Measurements from ENCODE around the gene CNOT4. TPM values are rescaled to one million over a fixed set of nuclear protein-coding genes. Genes with fewer than 3 reads are reported as not detected.

CNOT4 gene
- total RNA-seq, 1 donor from 2014 or later, result 33.4 TPM

DNA sequence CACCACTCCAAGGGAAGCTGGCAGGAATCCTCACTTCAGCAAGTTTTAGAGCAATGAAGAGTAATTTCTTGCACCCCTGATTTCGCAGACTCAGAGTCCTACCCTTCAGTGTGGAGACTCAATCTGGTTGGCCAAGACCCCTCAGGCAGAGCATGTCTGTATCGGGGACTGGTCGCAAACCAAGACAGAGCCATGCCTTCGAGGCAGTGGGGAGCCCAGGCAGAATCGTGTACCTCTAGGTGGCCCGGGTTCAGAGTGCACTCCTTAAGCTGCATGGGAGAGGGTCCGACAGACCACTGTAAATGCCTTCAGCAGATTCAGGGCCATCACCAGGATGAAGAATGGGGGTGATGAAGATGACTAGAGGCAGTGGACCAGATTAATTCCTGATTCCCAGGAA is 181.4 kb downstream of the CNOT4 start:
- Mint-ChIP-seq H3K4me3 (no peak overlapping the region), H3K27me3 (ENCODE audit: low read depth) (peaks cover 24% of the 10 kb centered on the region), H3K9me3 (peaks cover 5% of the 10 kb centered on the region), H3K4me1 (no peaks in the 10 kb centered on the region), H3K27ac (no peak overlapping the region), H3K36me3 (no peaks in the 10 kb centered on the region)
- TF ChIP-seq, protein P1, sequence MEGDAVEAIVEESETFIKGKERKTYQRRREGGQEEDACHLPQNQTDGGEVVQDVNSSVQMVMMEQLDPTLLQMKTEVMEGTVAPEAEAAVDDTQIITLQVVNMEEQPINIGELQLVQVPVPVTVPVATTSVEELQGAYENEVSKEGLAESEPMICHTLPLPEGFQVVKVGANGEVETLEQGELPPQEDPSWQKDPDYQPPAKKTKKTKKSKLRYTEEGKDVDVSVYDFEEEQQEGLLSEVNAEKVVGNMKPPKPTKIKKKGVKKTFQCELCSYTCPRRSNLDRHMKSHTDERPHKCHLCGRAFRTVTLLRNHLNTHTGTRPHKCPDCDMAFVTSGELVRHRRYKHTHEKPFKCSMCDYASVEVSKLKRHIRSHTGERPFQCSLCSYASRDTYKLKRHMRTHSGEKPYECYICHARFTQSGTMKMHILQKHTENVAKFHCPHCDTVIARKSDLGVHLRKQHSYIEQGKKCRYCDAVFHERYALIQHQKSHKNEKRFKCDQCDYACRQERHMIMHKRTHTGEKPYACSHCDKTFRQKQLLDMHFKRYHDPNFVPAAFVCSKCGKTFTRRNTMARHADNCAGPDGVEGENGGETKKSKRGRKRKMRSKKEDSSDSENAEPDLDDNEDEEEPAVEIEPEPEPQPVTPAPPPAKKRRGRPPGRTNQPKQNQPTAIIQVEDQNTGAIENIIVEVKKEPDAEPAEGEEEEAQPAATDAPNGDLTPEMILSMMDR (IDR thresholded peaks at IDR 0.05; ENCODE audit: unreplicated experiment), result no peak
- no peak for DNase-seq (ENCODE audit: low spot score in 2 of 2, unreplicated experiment in 2 of 2)

DNA sequence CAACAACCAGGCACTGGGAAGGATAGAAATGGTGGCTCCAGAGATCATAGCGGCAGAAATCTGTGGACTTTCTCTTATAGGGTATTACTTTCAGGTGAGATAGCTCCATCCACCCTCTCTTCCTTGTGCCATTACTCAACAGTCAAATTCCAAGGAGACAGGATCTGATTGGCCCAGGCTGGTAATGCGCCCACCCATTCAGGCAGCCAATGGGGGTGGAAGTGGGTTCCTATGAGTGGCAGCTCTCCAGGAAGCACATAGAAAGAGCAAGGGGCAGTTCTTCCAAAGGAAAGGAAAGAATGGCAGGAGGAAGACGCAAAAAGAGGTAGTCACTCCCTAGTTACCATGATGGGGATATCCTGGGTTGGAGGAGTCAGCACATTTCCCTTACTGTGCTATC is 181.8 kb downstream of the CNOT4 start:
- peaks cover 24% of the 10 kb centered on the region for H3K27me3 Mint-ChIP-seq (ENCODE audit: low read depth)
- no peaks in the 10 kb centered on the region for H3K36me3 Mint-ChIP-seq
- no peak overlapping the region for H3K4me3 Mint-ChIP-seq
- H3K9me3 Mint-ChIP-seq, result peaks cover 5% of the 10 kb centered on the region
- H3K27ac Mint-ChIP-seq, result no peak overlapping the region
- TF ChIP-seq, protein P1 (IDR thresholded peaks at IDR 0.05; ENCODE audit: unreplicated experiment), result no peak
- no peak for DNase-seq (ENCODE audit: low spot score in 2 of 2, unreplicated experiment in 2 of 2)
- H3K4me1 Mint-ChIP-seq, result no peaks in the 10 kb centered on the region

DNA sequence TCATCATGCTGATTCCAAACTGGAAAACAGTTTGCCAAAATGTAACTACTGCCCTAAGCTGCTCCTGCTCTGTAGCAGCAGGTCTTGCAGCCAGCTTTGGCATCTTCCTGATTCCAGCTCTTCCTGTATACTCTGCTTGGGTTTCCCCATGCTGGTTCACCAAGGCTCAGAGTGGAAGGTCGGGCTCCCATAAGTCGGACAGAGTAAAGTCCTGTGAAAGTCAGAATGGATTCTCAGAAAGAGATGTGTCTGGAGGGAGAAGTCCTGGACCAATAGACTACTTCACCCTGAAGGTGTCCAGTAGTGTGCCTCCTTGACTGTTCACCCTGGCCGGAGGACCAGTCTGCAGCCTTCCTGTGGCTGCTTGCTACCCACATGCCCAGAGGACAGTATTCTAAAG is 182.4 kb downstream of the CNOT4 start:
- TF ChIP-seq, protein P1 (IDR thresholded peaks at IDR 0.05; ENCODE audit: unreplicated experiment), result no peak
- peaks cover 5% of the 10 kb centered on the region for H3K9me3 Mint-ChIP-seq
- H3K4me1 Mint-ChIP-seq, result no peaks in the 10 kb centered on the region
- no peak for DNase-seq (ENCODE audit: low spot score in 2 of 2, unreplicated experiment in 2 of 2)
- no peaks in the 10 kb centered on the region for H3K36me3 Mint-ChIP-seq
- H3K27me3 Mint-ChIP-seq (ENCODE audit: low read depth), result peaks cover 24% of the 10 kb centered on the region
- no peak overlapping the region for H3K4me3 Mint-ChIP-seq
- H3K27ac Mint-ChIP-seq, result no peak overlapping the region

DNA sequence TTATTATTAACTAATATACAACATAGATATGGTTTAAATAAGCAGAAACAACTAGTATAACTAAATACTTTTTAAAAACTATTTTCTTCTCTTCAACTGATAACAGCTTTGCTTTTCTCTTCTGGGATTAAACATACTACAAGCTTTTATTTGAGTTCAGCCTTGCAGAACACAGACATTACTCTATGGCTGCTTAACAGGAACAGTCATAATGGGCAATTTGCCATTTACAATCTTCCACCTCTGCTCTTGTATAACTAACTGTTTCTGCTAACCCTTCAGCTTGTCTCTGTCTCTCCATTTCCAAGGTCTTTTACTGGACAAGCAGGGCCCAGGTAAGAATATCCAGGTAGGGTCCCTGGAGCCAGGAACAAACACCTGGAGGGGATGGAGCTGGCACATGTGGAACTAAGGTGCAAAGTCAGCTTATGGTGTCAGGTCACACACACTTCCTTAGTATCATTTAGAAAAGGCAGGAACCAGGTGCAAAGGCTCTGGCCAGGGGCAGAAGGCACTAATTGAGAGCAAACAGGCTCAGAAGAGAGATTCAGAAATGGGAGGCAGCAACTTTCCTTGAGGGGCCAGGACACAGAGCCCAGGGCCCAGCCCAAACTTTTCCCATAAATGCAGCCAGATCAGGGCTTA is 183.1 kb downstream of the CNOT4 start:
- H3K9me3 Mint-ChIP-seq, result peaks cover 5% of the 10 kb centered on the region
- H3K36me3 Mint-ChIP-seq, result no peaks in the 10 kb centered on the region
- no peak overlapping the region for H3K4me3 Mint-ChIP-seq
- H3K27ac Mint-ChIP-seq, result no peak overlapping the region
- TF ChIP-seq, protein P1 (IDR thresholded peaks at IDR 0.05; ENCODE audit: unreplicated experiment), result no peak
- H3K4me1 Mint-ChIP-seq, result no peaks in the 10 kb centered on the region
- peaks cover 24% of the 10 kb centered on the region for H3K27me3 Mint-ChIP-seq (ENCODE audit: low read depth)
- DNase-seq (ENCODE audit: low spot score in 2 of 2, unreplicated experiment in 2 of 2), result no peak

DNA sequence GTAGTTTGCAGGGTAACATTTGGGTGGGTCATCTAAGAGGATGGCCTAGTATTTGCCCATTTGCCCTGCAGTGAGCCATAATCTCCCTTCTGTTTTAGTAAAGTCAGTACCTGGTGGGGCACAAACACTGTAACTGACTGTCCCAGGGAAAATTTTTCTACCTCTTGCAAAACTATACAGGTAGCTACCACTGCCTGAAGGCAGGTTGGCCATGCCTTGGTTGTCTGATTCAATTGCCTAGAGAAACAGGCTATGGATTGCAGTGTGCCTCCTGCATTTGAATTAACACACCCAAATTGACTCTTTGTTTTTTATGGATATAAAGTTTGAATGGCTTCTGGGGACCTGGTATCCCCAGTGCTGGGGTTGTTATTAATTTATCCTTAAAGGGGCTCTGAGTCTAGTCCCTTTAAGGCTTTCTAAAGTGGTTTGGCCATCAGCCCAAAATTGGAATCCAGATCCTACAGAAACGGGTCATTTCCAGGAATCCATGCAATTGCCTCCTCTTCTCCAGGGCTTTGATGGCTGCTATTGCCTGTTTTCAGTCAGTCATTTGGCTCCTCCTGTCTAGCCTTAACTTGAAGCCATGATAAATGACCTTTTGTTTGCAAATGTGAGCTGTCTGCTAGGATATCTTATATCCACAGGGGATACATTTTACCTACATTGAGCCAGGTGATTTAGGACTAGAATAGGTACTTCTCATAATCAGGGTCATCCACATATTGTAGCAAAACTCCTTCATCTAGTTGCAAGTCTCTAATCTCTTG is 187.1 kb downstream of the CNOT4 start:
- H3K36me3 Mint-ChIP-seq, result no peaks in the 10 kb centered on the region
- no peaks in the 10 kb centered on the region for H3K9me3 Mint-ChIP-seq
- peaks cover 13% of the 10 kb centered on the region for H3K4me1 Mint-ChIP-seq
- no peak overlapping the region for H3K27ac Mint-ChIP-seq
- TF ChIP-seq, protein P1 (IDR thresholded peaks at IDR 0.05; ENCODE audit: unreplicated experiment), result no peak
- H3K27me3 Mint-ChIP-seq (ENCODE audit: low read depth), result peaks cover 7% of the 10 kb centered on the region
- DNase-seq (ENCODE audit: low spot score in 2 of 2, unreplicated experiment in 2 of 2), result no peak
- H3K4me3 Mint-ChIP-seq, result no peak overlapping the region
